Endothelial cell of umbilical vein (primary cell): ENCODE data around the gene RTEL1. TPM values are rescaled to one million over a fixed set of nuclear protein-coding genes. Genes with fewer than 3 reads are reported as not detected.

Source experiments
- BruUV-seq: library from RNA; stranded (reverse); fragments of 400-500 nt; replicated peaks from 2 replicates; lab custom pipeline; 2021; lab: Mats Ljungman, UMichigan
- CTCF ChIA-PET: fragments of 300-600, 350-600 bp; sonication (Branson Sonifier 250); formaldehyde crosslinking; loops from one replicate; lab custom pipeline; 2021; ENCODE audit warnings: antibody characterized with exemption, inconsistent platforms; lab: Charles Lee
- POLR2A ChIA-PET: fragments of 300-600, 350-600 bp; sonication (Branson Sonifier 250); formaldehyde crosslinking; loops from one replicate; lab custom pipeline; 2021; ENCODE audit warnings: antibody characterized with exemption, inconsistent platforms; lab: Charles Lee
- DNase-seq: peaks from one replicate; pipeline ENCODE4 v3.0.0-alpha.2; 2011; ENCODE audit warnings: low read depth, low spot score
- FAIRE-seq: peaks from 2 replicates; lab custom pipeline; 2011; peaks lifted over from hg19 to GRCh38; lab: Jason Lieb, UNC
- H2AFZ ChIP-seq: 2 replicates; pipeline ENCODE4 v1.6.0; 2012; ENCODE audit warnings: low read depth, low read length, control low read depth, inconsistent platforms
- H3K27ac ChIP-seq: 2 replicates; pipeline ENCODE4 v1.5.1; 2011; ENCODE audit warnings: low read depth, mild to moderate bottlenecking, control low read depth, low read length, moderate library complexity; ENCODE audit not compliant: insufficient read depth
- H3K27me3 ChIP-seq, 2 experiments: 2 replicates each; pipeline versions ENCODE4 v1.6.0 to v1.6.1; 2011; ENCODE audit warnings: low read length in 2 of 2, mixed read lengths in 1 of 2; ENCODE audit not compliant: control insufficient read depth in 2 of 2, insufficient read depth in 2 of 2
- H3K36me3 ChIP-seq, 2 experiments: 2 replicates in 1 of 2; 3 replicates in 1 of 2; pipeline ENCODE4 v1.5.1; 2011; ENCODE audit warnings: low read length in 2 of 2, mild to moderate bottlenecking in 1 of 2, moderate library complexity in 1 of 2; ENCODE audit not compliant: control insufficient read depth in 2 of 2, insufficient read depth in 2 of 2; ENCODE audit errors: extremely low read depth in 1 of 2
- H3K4me1 ChIP-seq: 3 replicates; pipeline ENCODE4 v1.5.1; 2011; ENCODE audit warnings: mild to moderate bottlenecking, low read length; ENCODE audit not compliant: control insufficient read depth, insufficient read depth; ENCODE audit errors: extremely low read depth
- H3K4me2 ChIP-seq: 2 replicates; pipeline ENCODE4 v1.6.1; 2011; ENCODE audit warnings: low read length, control low read depth, mixed read lengths; ENCODE audit not compliant: insufficient read depth
- H3K4me3 ChIP-seq, 3 experiments: fragments of 200-600 bp in 1 of 3; sonication (generic), shearing (Covaris generic) in 1 of 3; replicated peaks in 1 of 3; 2 replicates each; pipeline ENCODE4 v1.5.1; 2011 to 2016; ENCODE audit warnings: control low read depth in 3 of 3, low read length in 3 of 3, mild to moderate bottlenecking in 2 of 3, inconsistent platforms in 1 of 3, low read depth in 1 of 3, moderate library complexity in 1 of 3; ENCODE audit not compliant: insufficient read depth in 1 of 3
- H3K79me2 ChIP-seq: 2 replicates; pipeline ENCODE4 v1.6.0; 2012; ENCODE audit warnings: low read length, inconsistent platforms; ENCODE audit not compliant: control insufficient read depth, insufficient read depth
- H3K9ac ChIP-seq: replicated peaks from 2 replicates; pipeline ENCODE3; 2011; ENCODE audit warnings: low read length, control low read depth; ENCODE audit not compliant: insufficient read depth; ENCODE audit errors: extremely low read depth
- H3K9me1 ChIP-seq: replicated peaks from 3 replicates; pipeline ENCODE4 v1.6.0; 2011; ENCODE audit warnings: mild to moderate bottlenecking, low read length; ENCODE audit not compliant: control insufficient read depth, insufficient read depth; ENCODE audit errors: extremely low read depth
- H3K9me3 ChIP-seq: replicated peaks from 2 replicates; pipeline ENCODE4 v1.5.1; 2012; ENCODE audit warnings: low read length, inconsistent platforms; ENCODE audit not compliant: control insufficient read depth, insufficient read depth
- H4K20me1 ChIP-seq: replicated peaks from 2 replicates; pipeline ENCODE3; 2011; ENCODE audit warnings: mild to moderate bottlenecking, low read length; ENCODE audit not compliant: control insufficient read depth, insufficient read depth; ENCODE audit errors: extremely low read depth
- CTCF ChIP-seq, 2 donors: IDR thresholded peaks; 1 replicate in 1 of 2; 2 replicates in 1 of 2; pipeline ENCODE4 v1.5.1; 2011; ENCODE audit warnings: low read length in 2 of 2, mild to moderate bottlenecking in 2 of 2, moderate library complexity in 2 of 2, control low read depth in 1 of 2, inconsistent platforms in 1 of 2, low read depth in 1 of 2; ENCODE audit not compliant: insufficient read depth in 1 of 2; ENCODE audit errors: extremely low read depth in 1 of 2
- EZH2 ChIP-seq: IDR thresholded peaks from 2 replicates; pipeline ENCODE4 v1.6.1; 2012; ENCODE audit warnings: borderline replicate concordance, low read depth, mild to moderate bottlenecking, moderate library complexity, low read length, inconsistent platforms; ENCODE audit not compliant: severe bottlenecking
- FOS ChIP-seq: IDR thresholded peaks from 2 replicates; pipeline ENCODE4 v1.6.1; 2011; ENCODE audit warnings: mild to moderate bottlenecking, low read length, moderate library complexity, borderline replicate concordance; ENCODE audit not compliant: insufficient read depth
- GATA2 ChIP-seq: IDR thresholded peaks from 2 replicates; pipeline ENCODE4 v1.7.0; 2011; ENCODE audit warnings: low read depth, mild to moderate bottlenecking, moderate library complexity, mixed read lengths, low read length; ENCODE audit not compliant: insufficient read length, insufficient read depth
- JUN ChIP-seq: IDR thresholded peaks from 2 replicates; pipeline ENCODE4 v1.6.1; 2011; ENCODE audit warnings: borderline replicate concordance, low read depth; ENCODE audit not compliant: insufficient read length, insufficient read depth
- MYC ChIP-seq: IDR thresholded peaks from one replicate; pipeline ENCODE4 v1.6.1; 2011; ENCODE audit warnings: mild to moderate bottlenecking, low read depth, low read length
- POLR2A ChIP-seq: IDR thresholded peaks from 2 replicates; pipeline ENCODE4 v1.6.1; 2012; ENCODE audit warnings: low read depth, mild to moderate bottlenecking, control low read depth, low read length
- POLR2AphosphoS5 ChIP-seq: IDR thresholded peaks from 2 replicates; pipeline ENCODE4 v1.6.1; 2012; ENCODE audit warnings: low read depth, mild to moderate bottlenecking, control low read depth, low read length, moderate library complexity; ENCODE audit not compliant: insufficient read depth
- dilution Hi-C: fragments of 300-500 bp; cut with MboI; formaldehyde crosslinking; loops from one replicate; pipeline ENCODE4 v1.15.0; 2019; ENCODE audit warnings: low sequenced_read_pairs; ENCODE audit not compliant: extremely low pct_ligation_motif_present
- intact Hi-C: fragments of 100-400 bp; cut with micrococcal nuclease; formaldehyde crosslinking; loops from one replicate; pipeline ENCODE4 v1.10.0; 2022
- polyA plus RNA-seq, 4 experiments: library from polyadenylated mRNA; depleted of rRNA in 3 of 4; stranded (reverse) in 3 of 4; unstranded in 1 of 4; fragments of >200 nt; gene quantifications; 2 replicates each; pipeline versions ENCODE4 v1.2.1 to v1.2.3, GENCODE V29; 2011 to 2012; ENCODE audit warnings: missing spikeins in 1 of 4
- total RNA-seq: library from RNA; stranded (reverse); gene quantifications from 2 replicates; pipeline ENCODE4 v1.2.3, GENCODE V29; 2021
- TF ChIP-seq, protein P1 (sequence below): IDR thresholded peaks from 2 replicates; pipeline ENCODE4 v1.6.1; 2011; ENCODE audit not compliant: insufficient read depth, insufficient read length

RTEL1 gene
- total and polyA plus RNA-seq, 2 donors (not counting 3 experiments of a cell fraction or from before 2014, with no cell fraction given) = 17.0 to 44.9 TPM

- Histone ChIP-seq H3K4me2 (no peak overlapping the region), H3K9ac (no peak overlapping the region), H3K9me1 (no peaks in the 10 kb centered on the region), H4K20me1 (no peaks in the 10 kb centered on the region), H3K36me3 (no peaks in the 10 kb centered on the region), H3K27me3 (no peaks in the 10 kb centered on the region), H3K4me3 (no peak overlapping the region), H2AFZ (no peak overlapping the region), H3K27ac (no peak overlapping the region), H3K79me2 (no peaks in the 10 kb centered on the region), H3K4me1 (peaks cover 27% of the 10 kb centered on the region), H3K9me3 (no peaks in the 10 kb centered on the region)
- dilution Hi-C loops (no loop called here), intact Hi-C loops (no loop called here)
- FAIRE-seq (no peak), DNase-seq (no peak)
- ChIA-PET POLR2A (no interaction called here), CTCF (no interaction called here)
- BruUV-seq = no TSS peak
- no peak for TF ChIP-seq GATA2
- TF ChIP-seq, protein P1, sequence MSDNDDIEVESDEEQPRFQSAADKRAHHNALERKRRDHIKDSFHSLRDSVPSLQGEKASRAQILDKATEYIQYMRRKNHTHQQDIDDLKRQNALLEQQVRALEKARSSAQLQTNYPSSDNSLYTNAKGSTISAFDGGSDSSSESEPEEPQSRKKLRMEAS = no peak
- no peak for TF ChIP-seq FOS
- TF ChIP-seq JUN = no peak
- TF ChIP-seq POLR2AphosphoS5 = no peak
- no peak for TF ChIP-seq POLR2A
- no peak for TF ChIP-seq CTCF (IDR thresholded peaks at IDR 0.05; ENCODE audit: extremely low read depth in 1 of 2, insufficient read depth in 1 of 2, low read depth in 1 of 2, low read length in 2 of 2)
- no peak for TF ChIP-seq MYC
- no peak for TF ChIP-seq EZH2
Measured at GRCh38 chr20:63693733-63694583, 35.8 kb downstream of the RTEL1 start.
